DMS114 treated with DMSO at 0.1 percent for 48 hours (cell line): ENCODE results near the gene PFKFB2.

Source experiments
- DNase-seq: peaks from one replicate; lab custom pipeline; 2025; ENCODE audit not compliant: unreplicated experiment; lab: John Stamatoyannopoulos, UW

The PFKFB2 gene

DNA sequence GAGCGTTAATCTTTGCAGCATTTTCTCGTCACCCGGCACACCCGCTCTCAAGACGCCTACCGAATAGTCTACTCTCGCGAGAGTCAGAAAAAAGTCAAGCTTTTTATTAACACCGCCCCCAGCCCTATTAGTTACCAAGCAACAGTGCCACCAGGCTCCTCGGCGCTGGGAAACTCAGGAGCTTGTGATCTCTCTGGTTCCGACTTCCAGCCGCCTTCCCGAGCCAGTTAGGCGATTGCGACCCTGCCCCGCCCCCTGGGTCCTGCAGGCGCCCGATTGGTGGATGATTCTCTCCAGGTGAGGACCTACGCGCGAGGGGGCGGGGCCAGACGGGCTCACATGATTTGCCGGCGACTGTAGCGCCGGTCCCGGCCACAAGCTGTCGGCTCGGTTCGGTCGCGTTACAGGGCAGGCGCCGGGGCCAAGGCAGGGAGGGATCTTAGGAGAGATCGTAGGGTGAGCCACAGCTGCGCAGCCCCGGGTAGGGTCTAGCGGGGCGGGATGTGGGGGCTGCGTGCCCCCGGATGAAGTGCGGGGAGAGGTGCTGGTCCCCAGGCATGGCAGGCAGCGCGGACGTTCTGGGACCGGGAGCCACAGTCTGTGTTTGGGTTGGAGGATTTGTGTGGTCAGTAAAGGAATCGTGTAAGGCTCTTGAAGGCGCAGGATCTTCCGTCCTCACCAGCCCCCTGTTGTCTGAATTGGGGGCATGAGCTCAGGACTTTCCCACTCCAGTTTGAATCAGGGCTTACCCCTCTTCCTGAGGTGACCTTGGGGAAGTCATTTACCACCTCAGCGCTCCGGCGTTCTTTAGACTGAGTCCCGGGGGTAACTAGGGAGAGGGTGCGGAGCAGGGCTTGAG is at the start of gene PFKFB2:
PFKFB2 (plus strand) TSS at position 365 of the 859 bp plus-strand sequence. CDS start 1,443 bp downstream, outside the sequence.
- peak; percentile 93 for DNase-seq

DNA sequence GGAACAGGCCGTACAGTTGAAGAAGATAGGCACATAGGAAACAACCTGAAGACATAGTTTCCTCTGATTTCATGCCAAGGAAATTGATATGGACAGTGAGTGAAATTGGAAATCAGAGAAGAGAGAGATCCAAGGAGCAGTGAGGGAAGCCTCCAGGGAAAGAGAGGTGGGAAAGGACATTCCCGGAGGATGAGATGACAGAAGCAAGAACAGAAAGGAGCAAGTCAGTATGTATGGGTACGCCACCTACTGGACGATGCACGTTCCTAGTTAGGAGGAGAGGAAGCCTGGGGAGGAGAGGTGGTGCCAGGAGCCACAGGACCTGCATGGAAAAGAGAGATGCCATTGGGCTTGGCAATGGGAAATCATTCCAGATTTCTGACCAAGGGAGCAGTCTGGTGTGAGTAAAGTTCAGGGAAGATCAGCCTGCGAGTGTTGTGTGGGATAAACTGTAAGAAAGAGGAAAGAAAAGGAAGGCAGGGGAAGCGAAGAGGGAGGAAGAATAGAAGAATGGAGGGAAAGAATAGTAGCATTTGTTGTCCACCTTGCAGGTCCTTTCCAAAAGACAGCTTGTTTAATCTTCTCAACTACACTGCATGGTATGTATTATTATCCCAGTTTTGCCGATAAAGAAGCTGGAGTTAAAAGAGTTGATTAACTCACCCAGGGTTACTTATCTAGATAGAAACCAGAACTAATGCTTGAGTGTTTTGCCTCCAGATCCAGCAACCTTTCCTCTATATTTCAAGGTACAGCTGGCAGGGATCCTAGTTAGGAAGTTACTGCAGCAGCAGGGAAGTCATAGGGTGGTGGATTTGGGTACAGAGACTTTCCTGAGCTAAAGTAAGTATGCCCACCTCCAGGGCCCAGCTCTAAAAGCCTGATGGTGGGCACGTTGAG is 47.9 kb upstream of the PFKFB2 start:
- DNase-seq: peak; percentile 11

DNA sequence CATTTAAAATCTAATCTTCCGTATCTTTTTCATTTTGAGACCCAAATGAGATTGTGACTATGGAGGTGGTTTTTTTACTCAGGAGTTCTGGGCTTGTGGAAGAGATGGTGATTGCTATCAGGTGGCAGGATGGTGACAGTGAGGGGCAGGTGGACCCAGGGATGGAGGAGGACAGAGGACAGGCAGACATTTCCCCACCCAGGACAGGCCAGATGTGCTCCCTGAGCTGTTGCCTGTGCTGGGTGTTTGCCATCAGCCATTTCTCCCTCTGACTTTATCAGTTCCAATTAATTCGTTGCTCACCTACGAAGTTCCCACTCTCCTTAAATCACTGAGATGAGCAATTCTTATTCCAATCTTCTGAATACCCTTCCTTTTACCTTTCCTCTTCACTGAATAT is 47.0 kb upstream of the PFKFB2 start:
- DNase-seq: no peak

DNA sequence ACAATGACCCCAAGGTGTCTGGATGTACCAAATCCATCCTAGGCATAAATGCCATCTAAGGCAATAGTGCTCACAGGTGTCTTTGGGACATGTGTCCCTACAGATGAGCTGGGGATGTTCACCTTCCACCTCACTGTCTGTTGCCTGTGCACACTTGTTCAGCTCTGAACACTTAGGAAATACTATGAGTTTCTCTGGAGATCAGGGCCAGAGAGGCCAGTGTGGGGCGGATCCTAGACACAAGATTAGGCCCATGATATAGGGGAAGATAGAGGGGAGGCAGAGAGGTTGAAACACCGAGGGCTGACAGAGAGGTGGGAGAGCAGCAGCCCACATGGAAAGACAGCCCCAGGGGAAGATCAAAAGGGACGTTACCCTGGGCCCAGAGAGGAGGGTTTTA is 46.2 kb upstream of the PFKFB2 start:
- DNase-seq: no peak

DNA sequence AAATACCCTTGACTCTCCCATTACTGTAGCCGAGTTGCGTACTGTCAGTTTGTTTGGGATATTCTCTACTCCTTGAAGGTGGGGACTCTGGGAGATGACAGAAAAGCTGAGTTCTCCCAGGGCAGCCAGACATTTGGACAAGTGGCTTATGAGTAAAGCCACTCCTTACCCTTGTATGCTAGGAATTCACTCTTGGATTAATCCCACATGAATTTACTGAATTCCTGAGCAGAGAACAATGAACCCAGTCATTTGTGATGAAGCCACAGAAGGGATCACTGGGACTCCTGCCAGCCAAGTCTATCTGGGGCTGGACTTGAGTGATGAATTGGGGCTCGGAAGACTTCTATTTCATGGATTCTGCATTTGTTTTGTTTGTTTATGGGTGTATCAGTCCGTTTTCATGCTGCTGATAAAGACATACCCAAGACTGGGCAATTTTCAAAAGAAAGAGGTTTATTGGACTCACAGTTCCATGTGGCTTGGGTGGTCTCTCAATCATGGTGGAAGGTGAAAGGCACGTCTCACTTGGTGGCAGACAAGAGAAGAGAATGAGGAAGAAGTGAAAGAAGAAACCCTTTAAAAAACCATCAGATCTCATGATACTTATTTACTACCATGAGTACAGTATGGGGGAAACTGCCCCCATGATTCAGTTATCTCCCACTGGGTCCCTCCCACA is 45.6 kb upstream of the PFKFB2 start:
- DNase-seq: no peak

DNA sequence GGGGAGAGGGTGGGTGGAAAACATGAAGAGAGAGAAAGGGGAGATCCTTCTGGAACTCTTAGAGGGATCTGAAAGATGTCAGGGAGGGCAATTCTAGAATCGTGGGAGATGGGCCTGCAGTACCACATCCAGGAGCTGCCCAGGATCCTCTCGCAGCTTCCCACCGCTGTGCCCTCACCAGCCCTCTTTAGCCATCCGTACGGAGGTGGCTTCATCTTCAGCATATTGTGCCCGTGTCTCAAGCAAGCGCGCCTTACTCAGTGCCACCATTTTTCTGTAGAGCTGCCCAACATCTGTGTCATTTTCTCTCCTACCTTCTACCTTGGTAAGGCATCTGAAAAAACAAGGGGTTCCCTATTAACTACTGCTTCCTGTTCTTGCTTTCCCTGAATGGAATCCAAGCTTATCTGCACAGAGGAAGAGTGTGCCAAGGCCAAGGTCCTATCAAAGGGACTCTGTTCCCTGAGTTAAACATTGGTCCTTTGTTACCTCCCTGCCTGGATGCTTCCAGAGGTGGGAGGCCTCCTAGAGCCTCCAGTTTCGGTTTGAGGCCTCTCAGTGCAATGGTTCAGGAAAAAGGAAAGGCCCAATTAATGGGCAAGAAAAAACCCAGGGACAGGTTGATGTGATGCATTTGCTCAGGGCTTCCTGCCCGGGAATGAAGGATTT is 43.8 kb upstream of the PFKFB2 start:
- no peak for DNase-seq

- DNase-seq: no peak
These were observed 43.1 kb upstream of the PFKFB2 start for GRCh38 chr1:207009945-207010344.

DNA sequence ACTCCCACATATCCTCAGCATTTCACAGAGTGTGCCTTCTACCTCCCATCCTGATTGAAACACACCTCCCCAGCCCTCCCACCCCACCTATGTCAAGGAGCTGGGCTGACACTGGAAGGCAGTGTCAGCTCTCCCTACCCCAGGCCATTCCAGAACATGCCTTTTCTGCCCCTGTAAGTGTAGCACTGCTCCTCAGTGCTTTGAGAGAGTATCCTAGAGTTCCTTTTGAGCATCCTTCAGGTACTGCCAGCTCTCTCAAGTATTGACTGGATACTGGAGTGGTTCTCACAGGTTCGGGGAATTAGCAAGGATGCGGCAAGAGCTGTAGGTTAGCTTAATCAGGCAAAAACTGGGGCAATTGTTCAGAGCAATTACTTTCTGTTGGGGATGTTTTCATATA is 42.3 kb upstream of the PFKFB2 start:
- no peak for DNase-seq

GRCh38 chr1:207013321-207014085 is 39.6 kb upstream of the PFKFB2 start:
- no peak for DNase-seq

DNA sequence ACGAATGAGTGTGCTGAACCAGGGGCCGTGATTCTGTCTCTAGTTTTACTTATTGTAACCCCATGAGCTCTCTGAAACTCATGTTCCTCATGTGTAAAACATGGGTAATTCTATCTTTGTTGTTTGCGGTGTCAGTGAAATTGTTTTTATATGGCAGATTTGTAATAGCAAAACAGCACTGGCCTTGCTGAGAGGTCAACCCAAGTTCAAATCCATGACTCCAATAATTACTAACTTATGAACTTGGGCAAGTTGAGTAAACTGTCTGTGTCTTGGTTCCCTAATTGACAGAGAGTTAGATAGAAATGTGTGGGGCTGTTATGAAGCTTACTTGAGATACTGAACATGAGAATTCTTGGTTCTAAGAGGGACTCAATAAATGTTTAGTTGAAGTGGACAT is 38.3 kb upstream of the PFKFB2 start:
- no peak for DNase-seq

DNA sequence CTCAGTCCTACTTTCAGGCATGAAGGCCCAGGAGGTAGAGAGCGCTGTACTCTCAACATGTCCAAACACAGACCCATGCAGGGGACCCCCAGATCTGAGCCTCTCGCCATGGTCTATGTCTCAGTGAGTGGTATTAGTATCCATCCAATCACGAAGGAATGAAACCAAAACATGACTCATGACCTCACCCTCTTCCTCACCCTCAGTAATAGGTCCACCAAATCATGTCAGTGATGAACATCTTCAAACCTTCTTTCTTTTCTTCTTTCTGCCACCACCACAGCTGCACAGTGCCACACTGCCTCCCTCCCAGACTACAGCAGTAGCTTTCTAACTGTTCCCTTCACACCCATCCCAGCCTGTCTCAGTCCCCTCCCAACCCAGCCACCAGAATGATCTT is 37.3 kb upstream of the PFKFB2 start:
- no peak for DNase-seq

DNA sequence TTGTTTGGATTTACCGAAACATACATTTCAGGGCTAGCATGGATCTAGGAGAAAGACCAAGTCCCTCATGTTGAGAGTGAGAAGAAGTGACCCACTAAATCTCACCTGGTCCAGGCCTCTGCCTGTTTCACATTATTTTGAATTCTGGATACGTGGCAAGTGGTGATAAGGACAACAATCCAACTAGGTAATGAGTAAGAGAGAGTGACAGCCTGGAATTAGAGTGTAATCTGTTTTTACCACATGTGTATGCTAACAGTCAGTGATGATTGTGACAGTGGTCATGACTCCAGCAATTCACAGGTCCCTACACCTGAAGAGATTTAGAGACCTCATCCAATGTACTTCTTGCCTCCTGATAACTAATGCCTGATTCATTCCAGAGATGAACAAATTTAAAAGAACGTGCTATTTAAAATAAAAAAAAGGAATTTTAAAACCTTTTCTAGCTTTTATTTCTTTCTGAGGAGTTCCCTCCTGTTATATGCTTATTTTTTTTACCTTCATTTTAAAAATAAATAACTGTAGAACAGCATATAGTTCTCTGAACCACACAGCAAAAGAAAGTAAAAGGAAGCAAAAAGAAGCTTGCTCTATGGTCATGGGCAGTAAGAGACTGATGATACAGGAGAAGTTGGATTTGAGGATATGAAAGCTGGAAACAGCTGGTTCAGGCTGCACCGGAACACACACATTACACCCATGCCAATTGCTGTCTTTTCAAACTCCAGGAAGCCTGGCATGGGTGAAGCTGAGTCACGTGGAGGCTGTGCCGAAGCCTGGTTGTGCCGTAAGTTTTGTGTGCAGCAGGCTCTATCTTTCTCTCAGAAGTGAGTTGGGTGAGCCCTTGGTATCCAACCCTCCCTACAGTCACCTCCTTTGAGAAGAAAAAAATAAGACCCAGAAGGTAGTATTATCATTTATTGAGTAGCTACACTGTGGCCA is 35.2 kb upstream of the PFKFB2 start:
- no peak for DNase-seq

DNA sequence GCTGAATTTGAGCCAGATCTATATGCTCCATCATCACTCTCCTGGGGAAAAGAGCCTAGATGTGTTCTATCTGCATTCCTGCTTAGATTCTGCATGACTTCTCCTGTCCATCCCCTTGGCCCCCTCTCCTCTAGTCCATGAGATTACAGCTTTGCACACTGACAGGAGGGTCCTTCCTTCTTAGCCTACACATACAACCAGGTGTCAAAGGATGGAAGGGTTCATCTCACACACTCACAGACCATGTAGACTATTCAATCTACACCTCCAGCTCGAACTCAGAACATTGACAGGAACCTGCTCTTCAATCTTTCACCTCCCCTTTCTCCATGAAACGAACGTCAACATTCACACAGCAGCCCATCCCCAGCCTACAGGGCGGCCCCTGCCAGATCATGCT is 34.4 kb upstream of the PFKFB2 start:
- no peak for DNase-seq

GRCh38 chr1:207019161-207019560 is 33.9 kb upstream of the PFKFB2 start:
- no peak for DNase-seq

DNA sequence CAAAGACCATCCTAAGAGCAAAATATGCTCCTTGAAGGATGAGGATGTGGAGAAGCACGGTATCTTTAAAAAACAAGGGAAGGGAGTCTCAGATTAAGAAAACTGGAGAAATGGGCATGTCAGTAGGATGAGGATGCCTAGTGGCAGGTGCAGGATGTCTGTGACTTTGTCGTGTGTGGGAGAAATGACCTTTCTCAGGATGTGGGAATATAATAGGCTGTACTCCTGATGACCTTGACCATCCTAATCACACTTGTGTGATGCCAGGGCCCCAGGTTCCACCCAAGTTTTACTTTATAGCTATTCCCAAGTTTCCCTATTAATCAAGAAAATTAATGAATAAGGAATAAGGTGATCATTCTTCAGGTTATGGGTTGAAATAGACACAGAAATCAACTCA is 33.4 kb upstream of the PFKFB2 start:
- no peak for DNase-seq

DNA sequence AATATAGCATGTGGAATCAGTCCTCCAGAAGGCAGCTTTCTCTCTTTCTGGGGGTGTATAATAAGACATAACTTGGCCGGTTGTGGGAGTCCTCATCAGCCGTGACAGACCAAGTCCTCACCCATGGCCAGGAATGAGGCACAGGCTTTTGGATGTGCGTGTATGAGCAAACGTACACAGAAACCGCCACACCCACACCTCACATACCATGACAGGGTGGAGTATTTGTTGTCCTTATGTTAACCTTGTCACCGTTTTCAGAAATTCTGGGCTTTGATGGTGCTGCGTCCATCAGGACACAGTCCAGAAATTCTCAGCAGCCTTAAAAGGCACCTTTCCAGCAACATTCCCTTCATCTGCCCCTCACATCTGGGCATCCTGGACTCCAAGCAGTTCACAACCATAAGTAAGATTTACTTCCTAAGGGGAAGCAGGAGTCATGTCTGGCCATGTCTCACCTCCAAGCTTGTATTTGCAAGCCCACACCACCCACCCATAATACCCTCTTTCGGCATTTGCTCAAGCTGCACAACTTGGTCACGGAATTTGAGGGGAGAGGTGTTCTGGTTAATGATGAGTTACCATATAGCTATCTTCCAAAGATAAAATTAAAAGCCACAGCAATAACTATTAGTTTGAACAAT is 32.9 kb upstream of the PFKFB2 start:
- DNase-seq: no peak

GRCh38 chr1:207020709-207021107 is 32.4 kb upstream of the PFKFB2 start:
- DNase-seq: no peak

- DNase-seq: no peak
These were observed 31.8 kb upstream of the PFKFB2 start for GRCh38 chr1:207021139-207021861.
